OCI-LY3 (cell line): Measurements from ENCODE around the gene ARMH3.
A peak's percentile ranks its signal among the peaks of the same experiment; 100 is the strongest.

Source experiments
- H2AFZ ChIP-seq: fragments of 200-600, 300-600 bp; shearing (Covaris generic); 2 replicates; pipeline ENCODE4 v1.6.0; 2014; ENCODE audit warnings: antibody characterized with exemption, low read depth, low read length
- H3K27ac ChIP-seq: fragments of 200-600, 300-600 bp; sonication (generic); 2 replicates; pipeline ENCODE4 v1.5.1; 2014; ENCODE audit warnings: mild to moderate bottlenecking, low read length, moderate library complexity, mixed read lengths
- H3K27me3 ChIP-seq: fragments of 200-600, 300-600 bp; sonication (generic); 2 replicates; pipeline ENCODE4 v1.6.1; 2014; ENCODE audit warnings: low read depth, low read length, mixed read lengths
- H3K36me3 ChIP-seq: fragments of 200-600, 300-600 bp; sonication (generic); replicated peaks from 2 replicates; pipeline ENCODE3; 2014; ENCODE audit warnings: low read depth, low read length, mixed read lengths
- H3K4me1 ChIP-seq: fragments of 300-600, 200-600 bp; sonication (generic); 2 replicates; pipeline ENCODE4 v1.6.1; 2014; ENCODE audit warnings: low read length, mixed read lengths
- H3K4me2 ChIP-seq: fragments of 200-600, 300-600 bp; sonication (generic); 2 replicates; pipeline ENCODE4 v1.6.1; 2014; ENCODE audit warnings: low read length, mixed read lengths
- H3K4me3 ChIP-seq: fragments of 300-600, 200-600 bp; sonication (generic); 2 replicates; pipeline ENCODE4 v1.5.1; 2014; ENCODE audit warnings: antibody characterized with exemption, mild to moderate bottlenecking, low read length, moderate library complexity
- H3K79me2 ChIP-seq: fragments of 300-600, 200-600 bp; shearing (Covaris generic); 2 replicates; pipeline ENCODE4 v1.6.1; 2014; ENCODE audit warnings: mild to moderate bottlenecking, low read length, mixed read lengths
- H3K9ac ChIP-seq: fragments of 300-600, 200-600 bp; shearing (Covaris generic); 2 replicates; pipeline ENCODE4 v1.6.0; 2014; ENCODE audit warnings: mild to moderate bottlenecking, low read length, moderate library complexity
- H3K9me3 ChIP-seq: fragments of 200-600, 300-600 bp; shearing (Covaris generic); 2 replicates; pipeline ENCODE4 v1.6.1; 2014; ENCODE audit warnings: low read length, mixed read lengths; ENCODE audit not compliant: insufficient read depth
- H4K20me1 ChIP-seq: fragments of 200-600, 300-600 bp; sonication (generic); 2 replicates; pipeline ENCODE4 v1.6.1; 2016; ENCODE audit warnings: low read length, mixed read lengths; ENCODE audit not compliant: insufficient read depth
- EZH2phosphoT487 ChIP-seq: fragments of 200-600 bp; shearing (Covaris generic); IDR thresholded peaks from 2 replicates; pipeline ENCODE4 v1.6.1; 2018; ENCODE audit warnings: antibody characterized with exemption, mixed run types, low read depth
- TF ChIP-seq, protein P1 (sequence below): fragments of 200-600, 300-600 bp; sonication (generic); IDR thresholded peaks from 2 replicates; pipeline ENCODE4 v1.5.1; 2014; ENCODE audit warnings: antibody characterized with exemption, low read length, low read depth

The ARMH3 gene

DNA sequence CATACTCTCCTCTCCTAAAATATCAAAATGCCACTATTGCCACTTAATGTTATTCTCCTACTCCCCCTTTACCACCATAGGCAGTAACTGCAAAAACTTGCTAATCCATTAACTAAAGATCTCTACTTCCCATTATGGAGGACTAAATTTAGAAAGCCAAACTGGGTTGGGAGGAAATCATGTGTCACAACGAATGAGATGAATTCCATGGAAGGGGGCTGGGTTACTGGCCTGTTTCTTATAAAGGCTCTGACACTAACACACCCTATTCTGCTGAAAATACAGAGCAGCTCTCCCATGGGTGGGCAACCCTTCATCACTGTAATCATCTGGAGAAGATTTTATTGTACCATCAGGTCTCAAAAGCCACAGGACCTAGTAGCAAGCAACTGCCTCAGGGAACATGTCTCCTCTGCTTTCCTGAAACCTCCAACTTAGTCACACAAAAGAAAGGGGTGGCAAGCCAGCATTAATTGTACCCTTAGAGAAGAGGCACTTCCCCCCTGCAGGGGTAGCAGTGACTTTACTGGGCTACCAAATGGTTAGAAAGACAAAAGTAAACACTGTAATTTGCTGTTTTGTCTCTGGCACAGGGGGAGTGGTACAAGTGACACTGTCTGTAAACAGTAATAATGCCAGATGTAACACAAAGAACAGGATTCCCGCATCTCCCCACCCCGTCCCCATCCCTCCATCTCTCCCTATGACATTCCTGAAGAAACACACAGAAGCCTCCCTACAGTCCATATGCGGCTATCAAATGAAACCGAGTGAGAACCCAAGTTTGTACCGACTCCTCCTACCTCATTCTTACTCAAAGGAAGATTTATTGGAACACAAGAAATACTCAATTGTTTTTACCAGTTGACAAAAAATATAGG, 81.6 kb downstream of the ARMH3 start:
- Histone ChIP-seq H3K36me3 (peaks cover 21% of the 10 kb centered on the region), H2AFZ (no peak overlapping the region), H3K4me1 (peaks cover 52% of the 10 kb centered on the region), H3K9me3 (no peaks in the 10 kb centered on the region), H3K4me2 (peak overlapping the region; percentile 73), H3K4me3 (no peak overlapping the region), H4K20me1 (no peaks in the 10 kb centered on the region), H3K27ac (peak overlapping the region; percentile 100), H3K79me2 (no peaks in the 10 kb centered on the region), H3K9ac (0 out of 2 replicates have a peak overlapping the region, but pooled peaks have one; percentile 12), H3K27me3 (no peaks in the 10 kb centered on the region)
- no peak for TF ChIP-seq EZH2phosphoT487
- TF ChIP-seq, protein P1, sequence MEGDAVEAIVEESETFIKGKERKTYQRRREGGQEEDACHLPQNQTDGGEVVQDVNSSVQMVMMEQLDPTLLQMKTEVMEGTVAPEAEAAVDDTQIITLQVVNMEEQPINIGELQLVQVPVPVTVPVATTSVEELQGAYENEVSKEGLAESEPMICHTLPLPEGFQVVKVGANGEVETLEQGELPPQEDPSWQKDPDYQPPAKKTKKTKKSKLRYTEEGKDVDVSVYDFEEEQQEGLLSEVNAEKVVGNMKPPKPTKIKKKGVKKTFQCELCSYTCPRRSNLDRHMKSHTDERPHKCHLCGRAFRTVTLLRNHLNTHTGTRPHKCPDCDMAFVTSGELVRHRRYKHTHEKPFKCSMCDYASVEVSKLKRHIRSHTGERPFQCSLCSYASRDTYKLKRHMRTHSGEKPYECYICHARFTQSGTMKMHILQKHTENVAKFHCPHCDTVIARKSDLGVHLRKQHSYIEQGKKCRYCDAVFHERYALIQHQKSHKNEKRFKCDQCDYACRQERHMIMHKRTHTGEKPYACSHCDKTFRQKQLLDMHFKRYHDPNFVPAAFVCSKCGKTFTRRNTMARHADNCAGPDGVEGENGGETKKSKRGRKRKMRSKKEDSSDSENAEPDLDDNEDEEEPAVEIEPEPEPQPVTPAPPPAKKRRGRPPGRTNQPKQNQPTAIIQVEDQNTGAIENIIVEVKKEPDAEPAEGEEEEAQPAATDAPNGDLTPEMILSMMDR: no peak

DNA sequence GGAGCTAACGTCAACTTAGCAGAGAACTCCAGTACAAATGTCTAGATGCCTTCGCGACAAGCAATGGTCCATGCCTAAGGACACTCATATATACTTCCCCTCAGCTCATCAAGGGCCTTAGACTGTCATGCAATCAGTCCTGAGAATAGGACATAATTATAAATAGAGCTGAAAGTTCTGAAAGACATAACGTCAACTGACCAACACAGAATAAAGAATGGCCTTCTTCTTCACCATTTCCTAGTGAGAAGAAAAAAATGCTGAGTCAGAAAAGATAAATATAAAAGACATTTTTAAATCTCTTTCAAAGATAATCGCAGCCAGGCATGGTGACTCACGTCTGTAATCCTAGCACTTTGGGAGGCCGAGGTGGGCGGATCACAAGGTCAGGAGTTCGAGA, 83.2 kb downstream of the ARMH3 start:
- H2AFZ ChIP-seq: no peak overlapping the region
- TF ChIP-seq, protein P1: no peak
- TF ChIP-seq EZH2phosphoT487: no peak
- H3K27me3 ChIP-seq: no peaks in the 10 kb centered on the region
- 0 out of 2 replicates have a peak overlapping the region, but pooled peaks have one; percentile 16 for H3K4me3 ChIP-seq
- H3K27ac ChIP-seq: peak overlapping the region; percentile 100
- H3K9ac ChIP-seq: peak overlapping the region; percentile 78; the same call in 1 of the 2 replicates
- H4K20me1 ChIP-seq: no peaks in the 10 kb centered on the region
- no peaks in the 10 kb centered on the region for H3K9me3 ChIP-seq
- peak overlapping the region; percentile 57 for H3K4me2 ChIP-seq
- H3K79me2 ChIP-seq: no peaks in the 10 kb centered on the region
- peaks cover 21% of the 10 kb centered on the region for H3K36me3 ChIP-seq
- peaks cover 68% of the 10 kb centered on the region for H3K4me1 ChIP-seq

DNA sequence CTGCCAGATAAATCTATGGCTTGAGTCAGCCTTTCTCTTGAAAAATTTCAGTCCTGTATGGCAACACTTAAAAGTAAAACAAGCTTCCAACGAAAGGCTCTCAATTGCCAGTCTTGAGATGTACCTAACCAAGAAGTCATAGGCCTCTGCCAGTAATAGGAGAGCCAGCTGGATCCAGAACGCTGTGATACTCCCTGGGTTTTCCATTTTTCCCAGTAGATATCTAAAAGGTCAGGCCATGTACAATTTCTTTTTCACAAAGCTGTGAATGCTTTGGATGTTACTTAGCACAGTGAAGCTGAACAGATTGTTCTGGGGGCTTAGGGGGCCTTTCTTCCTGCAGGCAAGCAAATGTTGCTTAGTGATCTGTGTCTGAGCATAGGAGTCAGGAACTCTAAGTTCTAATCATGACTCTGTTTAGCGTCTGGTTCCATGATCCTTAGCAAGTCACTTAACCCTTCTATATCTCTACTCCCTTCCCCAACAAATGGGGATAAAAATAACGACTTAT, 86.5 kb downstream of the ARMH3 start:
- H3K4me1 ChIP-seq: peaks cover 93% of the 10 kb centered on the region
- H3K9ac ChIP-seq: peak overlapping the region; percentile 78
- TF ChIP-seq, protein P1: no peak
- no peak for TF ChIP-seq EZH2phosphoT487
- H3K4me3 ChIP-seq: peak overlapping the region; percentile 34; the same call in 1 of the 2 replicates
- no peak overlapping the region for H2AFZ ChIP-seq
- no peaks in the 10 kb centered on the region for H3K9me3 ChIP-seq
- peak overlapping the region; percentile 59 for H3K4me2 ChIP-seq
- peak overlapping the region; percentile 100 for H3K27ac ChIP-seq
- peaks cover 20% of the 10 kb centered on the region for H3K36me3 ChIP-seq
- no peaks in the 10 kb centered on the region for H3K79me2 ChIP-seq
- no peaks in the 10 kb centered on the region for H4K20me1 ChIP-seq
- no peaks in the 10 kb centered on the region for H3K27me3 ChIP-seq

DNA sequence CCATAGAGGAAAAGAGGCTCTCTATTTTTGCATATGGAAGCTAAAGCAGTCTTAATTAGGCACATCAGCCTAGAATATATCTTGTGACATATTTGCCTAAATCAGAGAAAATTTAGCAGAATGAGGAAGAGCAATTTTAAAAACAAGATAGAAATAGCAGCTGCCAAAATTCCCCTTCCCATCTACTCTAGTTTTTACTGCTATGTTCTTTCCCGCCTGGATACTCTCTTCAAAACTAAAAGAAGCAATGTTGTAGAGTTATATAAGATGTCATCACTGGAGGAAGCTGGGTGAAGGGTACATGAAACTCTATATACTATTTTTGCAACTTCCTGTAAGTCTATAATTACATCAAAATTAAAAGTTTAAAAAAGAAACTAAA, 87.0 kb downstream of the ARMH3 start:
- Histone ChIP-seq H3K27me3 (no peaks in the 10 kb centered on the region), H4K20me1 (no peaks in the 10 kb centered on the region), H3K4me1 (peaks cover 88% of the 10 kb centered on the region), H3K27ac (peak overlapping the region; percentile 100), H3K36me3 (peaks cover 23% of the 10 kb centered on the region), H3K9me3 (no peaks in the 10 kb centered on the region), H3K9ac (peak overlapping the region; percentile 78), H2AFZ (no peak overlapping the region), H3K79me2 (no peaks in the 10 kb centered on the region), H3K4me3 (no peak overlapping the region), H3K4me2 (peak overlapping the region; percentile 59)
- TF ChIP-seq, protein P1: no peak
- TF ChIP-seq EZH2phosphoT487: no peak
